Stimulated activated CD4-positive, alpha-beta T cell treated with anti-CD3 and anti-CD28 coated beads, TNF-alpha, amount 100 ng/mL, for 4 hours (primary cell): ENCODE results near the gene MALSU1.
"Not testable (repeated sequence)": the region's sequence is repeated elsewhere in the genome, so short reads cannot be mapped to it uniquely, and the experiment has no call there.

Source experiments
- DNase-seq, 3 experiments: peaks; one replicate each; pipeline ENCODE4 v3.0.0-alpha.2; 2020; ENCODE audit warnings: low read depth in 3 of 3

MALSU1 gene

DNA sequence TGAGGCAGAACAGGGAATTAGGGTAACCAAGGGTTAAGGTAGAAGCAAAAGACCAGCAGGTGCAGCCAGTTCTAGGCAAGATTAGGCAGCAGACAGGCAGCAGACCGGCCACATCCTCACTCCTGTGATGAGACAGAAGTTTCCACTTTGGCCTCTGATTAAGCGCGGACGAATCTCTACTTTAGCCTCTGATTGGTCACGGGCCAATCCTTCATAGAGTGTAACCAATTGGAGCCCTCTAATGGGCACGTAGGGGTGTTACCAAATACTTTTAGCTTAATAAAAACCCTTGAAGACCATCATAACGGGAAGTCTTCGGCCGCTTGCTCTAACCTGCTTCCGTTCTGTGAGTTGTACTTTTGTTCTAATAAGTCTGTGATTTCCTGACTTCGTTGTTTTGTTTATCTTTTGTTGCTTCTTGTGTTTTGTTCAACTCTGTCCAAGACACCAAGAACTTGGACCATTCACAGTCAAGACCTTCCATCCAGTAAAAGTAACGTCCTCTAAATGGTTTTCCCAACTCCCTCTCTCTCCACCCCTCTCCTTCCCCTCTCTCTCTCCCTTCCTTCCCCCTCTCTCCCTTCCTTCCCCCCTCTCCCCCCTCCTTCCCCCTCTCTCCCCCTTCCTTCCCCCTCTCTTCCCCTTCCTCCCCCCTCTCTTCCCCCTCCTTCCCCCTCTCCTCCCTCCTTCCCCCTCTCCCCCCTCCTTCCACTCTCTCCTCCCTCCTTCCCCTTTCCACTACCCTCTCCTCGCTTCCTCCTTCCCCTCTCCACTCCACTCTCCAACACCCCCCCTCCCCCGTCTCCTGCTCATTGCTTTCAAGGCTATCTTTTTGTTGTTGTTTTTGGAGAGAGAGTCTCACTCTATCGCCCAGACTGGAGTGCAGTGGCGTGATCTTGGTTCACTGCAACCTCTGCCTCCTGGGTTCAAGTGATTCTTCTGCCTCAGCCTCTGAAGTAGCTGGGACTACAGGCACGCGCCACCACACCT, 13.2 kb upstream of the MALSU1 start:
- no peak for DNase-seq

DNA sequence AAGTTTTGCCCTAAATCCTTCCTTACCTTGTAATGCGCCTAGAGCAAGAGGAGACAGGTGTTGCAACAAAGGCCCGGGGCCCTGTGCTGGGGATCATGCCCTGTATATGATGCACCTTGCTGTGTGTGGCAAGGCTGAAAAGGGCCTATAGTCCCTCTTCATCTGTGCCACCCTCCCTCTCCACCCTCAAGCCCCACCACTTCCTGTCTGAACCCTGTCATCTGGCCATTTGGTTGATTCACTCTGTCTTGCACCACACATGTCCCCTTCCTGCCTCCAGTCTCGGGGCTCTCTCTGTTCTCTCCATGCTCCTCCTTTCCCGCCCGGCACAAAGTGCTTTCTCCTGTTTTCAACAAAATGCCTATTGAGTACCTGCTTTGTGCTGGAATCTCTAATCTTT, 11.5 kb upstream of the MALSU1 start:
- DNase-seq = no peak

DNA sequence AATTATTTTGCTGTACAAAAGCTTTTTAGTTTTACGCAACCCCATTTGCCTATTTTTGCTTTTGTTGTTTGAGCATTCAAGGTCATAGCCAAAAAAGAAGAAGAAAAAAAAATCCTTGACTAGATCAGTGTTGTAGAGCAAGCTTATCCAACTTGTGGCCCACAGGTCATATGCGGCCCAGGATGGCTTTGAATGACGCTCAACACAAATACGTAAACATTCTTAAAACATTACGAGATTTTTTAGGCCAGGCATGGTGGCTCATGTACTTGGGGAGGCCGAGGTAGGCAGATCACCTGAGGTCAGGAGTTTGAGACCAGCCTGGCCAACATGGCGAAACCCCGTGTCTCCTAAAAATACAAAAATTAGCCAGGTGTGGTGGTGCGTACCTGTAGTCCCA, 8.1 kb upstream of the MALSU1 start:
- DNase-seq = no peak

DNA sequence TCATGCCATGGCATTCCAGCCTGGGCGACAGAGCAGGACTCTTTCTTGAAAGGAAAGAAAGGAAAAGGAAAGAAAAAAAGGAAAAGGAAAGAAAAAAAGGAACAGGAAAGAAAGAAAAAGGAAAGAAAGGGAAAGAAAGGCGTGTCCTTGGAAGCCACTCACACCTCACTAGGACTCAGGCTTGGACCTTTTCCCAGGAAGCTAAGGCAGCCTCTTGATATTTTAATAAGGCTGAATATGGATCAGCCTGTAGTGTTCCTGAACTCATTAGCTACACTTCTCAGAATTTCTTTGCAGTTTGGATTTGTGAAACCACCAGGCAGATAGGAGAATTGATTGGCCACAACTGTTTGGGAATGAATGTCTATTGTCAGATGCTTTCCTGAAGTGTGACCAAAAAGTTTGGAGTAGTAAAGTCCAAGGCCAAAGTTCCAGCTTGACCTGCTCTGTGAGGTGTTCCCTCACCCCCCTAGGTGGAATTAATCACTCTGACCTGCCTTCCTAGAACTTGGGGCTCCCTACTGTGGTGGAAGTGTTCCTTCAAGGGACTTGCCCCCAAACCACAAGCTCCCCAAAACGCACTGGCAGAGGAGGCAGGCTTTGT, 7.1 kb upstream of the MALSU1 start:
- DNase-seq = no peak

DNA sequence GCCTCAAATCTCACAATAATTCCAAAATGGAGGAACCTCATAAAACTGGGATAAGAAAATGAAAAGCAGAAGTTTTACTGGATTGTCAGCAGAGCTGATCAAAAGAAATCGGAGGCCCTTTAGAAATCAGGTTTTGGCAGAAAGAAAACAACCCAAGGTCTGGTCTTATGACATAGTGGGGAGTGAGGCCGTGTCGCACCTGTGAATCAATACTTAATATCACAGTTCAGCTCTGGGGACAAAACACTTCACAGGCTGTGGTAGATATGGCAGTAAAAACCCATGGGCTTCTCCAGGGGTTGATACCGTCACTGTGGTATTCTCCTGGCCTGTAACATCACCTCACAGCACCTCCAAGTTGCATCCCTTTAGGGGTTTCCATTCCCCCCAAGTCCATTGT, 6.5 kb upstream of the MALSU1 start:
- no peak for DNase-seq

DNA sequence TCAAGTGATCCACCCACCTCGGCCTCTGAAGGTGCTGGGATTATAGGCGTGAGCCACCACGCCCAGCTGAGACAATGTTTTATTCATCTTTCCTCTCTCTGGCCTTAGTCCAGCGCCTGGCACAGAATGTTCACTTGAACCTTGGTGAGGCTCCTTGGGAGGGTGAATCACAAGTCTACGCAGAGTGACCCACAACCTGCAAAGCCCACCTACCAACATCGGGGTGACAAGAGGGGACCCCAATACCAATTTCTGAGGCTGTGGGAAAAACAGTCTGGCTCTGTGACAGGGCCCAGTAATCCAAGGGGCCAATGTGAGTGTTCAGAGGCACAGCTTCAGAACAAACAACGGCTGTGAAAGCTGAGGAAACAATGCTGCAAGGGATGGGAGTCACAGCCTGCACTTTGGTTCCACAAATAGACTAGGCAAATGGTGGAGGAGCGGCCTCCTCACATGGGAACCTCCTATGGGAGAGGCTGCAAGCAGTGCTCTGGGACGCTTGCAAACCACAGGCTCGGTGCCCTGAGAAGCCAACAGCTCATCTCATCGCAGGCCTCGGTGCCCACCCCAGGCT, 5.6 kb upstream of the MALSU1 start:
- no peak for DNase-seq

DNA sequence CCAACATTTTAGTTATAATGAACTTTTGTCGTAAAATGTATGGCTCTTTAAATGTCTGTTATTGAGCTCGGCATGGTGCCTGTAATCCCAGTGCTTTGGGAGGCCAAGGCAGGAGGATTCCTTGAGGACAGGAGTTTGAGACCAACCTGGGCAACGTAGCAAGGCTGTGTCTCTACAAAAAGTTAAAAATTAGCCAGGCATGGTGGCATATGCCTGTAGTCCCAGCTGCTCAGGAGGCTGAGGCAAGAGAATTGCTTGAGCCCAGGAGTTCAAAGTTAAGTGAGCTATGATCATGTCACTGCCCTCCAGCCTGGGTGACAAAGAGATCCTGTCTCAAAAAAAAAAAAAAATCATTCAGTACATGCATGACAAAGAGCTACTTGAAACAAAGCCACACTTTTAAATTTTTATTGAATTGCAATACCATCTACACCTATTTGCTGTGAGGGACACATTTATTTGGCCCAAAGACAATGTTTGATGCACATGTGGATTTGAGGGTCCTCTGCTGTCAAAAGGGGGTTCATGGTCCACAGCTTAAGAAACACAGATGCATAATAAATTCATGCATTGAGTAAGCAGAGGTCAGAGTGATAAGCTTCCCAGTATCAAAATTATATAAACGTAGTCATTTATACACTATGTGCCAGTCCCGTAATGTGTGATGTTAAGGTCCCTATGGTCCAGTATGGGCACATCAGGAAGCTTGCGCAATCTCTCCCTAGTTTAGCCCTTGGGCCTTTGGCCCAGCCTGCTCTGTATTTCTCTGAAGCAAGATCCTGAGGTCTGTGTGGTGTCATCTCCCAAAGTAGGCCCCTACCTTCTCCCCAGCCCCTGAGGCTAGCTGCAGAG, 4.4 kb upstream of the MALSU1 start:
- no peak for DNase-seq

DNA sequence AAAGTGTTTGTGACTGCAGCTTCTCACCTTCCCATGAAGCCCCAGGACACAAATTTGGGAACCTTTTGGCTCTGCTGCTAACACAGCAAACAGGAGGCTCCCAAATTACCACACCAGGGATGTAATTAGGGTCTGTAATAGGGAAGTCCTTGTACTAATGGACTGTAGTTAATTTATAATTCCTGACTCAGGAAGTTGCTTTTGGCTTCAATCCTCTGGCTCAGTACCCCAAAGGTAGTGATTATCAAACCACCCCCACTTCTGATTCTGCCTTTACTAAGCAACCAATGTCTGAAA, 3.8 kb upstream of the MALSU1 start:
- no peak for DNase-seq

DNA sequence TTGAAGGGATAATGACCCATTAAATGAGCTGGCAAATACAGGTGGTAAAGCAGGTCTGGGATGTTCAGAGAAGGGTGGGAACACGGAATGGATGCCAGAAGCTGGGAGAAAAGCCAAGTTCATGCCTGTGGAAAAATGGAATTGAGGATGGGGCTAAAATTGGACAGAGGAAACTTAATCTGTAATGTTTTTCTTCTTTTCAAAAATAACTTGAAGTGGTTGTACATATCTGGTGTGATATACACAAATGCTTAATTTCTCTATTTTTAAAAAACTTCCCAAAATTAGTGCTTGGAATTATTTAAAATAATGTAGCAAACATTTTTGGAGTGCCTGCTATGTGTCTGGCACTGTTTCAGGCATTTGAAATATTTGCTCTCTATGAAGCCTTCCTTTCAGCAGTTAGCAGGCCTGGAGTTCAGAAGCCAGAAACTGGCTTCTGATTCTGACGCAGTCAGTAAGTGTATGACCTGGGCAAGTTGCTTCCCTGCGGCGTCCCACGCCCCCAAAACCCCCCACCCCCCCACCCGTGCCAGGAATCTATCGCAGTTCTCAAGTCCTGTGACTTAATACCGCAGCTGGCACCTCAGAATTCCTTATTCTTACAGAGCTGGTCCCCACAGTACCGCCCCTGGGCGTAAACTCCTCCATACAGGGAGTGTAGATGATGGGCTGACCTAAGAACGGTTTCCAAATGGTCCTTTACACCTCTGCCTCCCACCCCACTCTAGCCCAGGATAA, 828 bp upstream of the MALSU1 start:
- no peak for DNase-seq

DNA sequence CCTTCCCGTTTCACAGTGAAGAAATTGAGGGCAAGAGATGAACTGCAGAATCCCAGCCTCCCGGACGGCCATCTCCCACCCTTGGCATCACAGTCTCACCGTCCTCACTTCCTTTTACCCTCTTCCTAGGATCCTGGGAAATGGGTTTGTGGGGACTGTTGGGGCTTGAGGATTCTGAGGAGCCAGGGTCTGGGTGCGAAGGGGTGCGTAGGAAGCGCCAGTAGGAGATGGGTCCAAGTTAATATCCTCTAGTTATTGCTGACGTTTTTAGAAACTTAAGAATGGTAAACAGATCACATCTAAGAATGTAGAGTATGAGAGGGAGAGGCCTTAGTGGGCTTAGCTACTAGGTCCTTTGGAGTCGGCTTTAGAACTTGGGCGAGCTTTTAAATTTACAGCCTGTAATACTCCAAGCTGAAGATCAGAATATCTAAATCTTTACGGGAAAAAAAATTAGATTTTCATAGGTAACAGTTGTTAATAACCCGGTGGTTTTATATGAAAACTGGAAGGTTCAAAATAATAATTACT, 696 bp downstream of the MALSU1 start:
- no peak for DNase-seq

DNA sequence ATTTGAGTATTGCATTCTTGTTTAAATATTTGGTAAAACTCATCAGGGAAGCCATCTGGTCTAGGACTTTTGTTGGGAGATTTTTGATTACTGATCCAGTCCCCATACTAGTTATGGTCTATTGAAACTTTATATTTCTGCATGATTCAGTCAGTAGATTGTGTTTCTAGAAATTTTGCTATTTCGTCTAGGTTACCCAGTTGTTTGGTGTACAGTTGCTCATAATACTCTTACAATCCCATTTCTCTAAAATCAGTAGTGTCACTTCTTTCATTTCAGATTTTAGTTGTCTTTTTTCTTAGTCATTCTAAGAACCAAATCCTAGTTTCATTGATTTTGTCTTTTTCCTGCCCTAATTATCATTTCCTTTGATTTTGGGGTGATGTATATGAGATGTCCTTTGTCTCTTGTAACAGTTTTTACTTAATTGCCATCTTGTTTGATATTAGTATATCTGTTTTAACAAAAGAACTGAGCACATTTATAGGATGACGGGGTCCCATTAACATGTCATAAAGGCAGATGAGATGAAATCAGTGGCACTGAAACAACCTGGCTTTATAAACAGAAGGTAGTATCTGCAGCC, 7.9 kb downstream of the MALSU1 start:
- DNase-seq = no peak

DNA sequence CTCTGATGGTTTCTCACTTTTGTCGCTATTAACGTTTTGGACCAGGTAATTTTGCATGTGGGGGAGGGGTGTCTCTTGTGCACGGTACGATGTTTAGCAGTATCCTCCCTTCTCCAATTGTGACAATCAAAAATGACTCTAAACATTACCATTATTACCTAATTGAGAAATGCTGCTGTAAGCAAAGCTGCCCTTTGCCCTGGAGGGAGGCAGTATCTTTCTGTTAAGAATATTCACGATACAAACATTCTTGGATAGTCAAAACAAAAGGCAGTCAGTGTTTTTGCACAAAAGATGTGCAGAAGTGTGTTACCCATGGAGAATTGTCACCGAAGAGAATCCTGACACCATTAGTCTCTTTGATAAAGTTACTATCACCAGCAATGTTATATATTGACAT, 9.6 kb downstream of the MALSU1 start:
- DNase-seq = no peak

DNA sequence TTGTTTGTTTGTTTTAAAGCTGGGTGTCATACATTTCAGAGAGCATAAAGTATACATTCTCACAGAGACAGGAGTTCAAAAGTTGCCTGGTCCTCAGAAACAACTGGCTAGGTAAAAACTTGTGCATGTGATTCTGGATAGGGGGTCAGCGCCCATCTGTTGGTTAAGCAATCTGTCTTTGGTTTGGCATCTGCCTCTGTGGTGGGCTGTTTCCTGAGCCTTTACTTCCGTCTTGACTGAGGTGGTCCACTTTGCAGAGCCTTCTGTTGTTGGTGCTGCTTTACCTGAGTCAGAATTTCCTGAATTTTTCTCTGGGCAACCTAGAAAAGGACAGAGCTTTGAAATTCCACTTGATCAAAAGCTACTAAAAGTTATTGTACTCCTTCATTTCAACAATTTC, 13.0 kb downstream of the MALSU1 start:
- DNase-seq = not testable (repeated sequence)

DNA sequence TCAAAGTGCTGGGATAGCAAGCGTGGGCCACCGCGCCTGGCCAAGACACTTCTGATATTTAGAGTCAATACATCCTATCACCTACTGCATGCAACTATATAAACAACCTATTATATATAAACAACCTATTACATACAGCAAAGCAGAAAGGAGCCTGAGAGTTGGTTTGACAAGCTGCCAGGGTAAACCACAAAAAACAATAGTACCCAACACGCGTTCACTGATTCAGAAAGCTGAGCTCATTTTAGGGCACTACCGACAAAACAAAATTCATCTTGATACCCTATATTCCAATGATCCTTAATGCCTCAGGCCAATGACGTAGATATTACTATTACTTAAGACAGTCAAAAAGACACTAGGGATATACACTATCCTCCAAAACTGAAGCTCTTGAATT, 16.2 kb downstream of the MALSU1 start:
- DNase-seq = no peak

DNA sequence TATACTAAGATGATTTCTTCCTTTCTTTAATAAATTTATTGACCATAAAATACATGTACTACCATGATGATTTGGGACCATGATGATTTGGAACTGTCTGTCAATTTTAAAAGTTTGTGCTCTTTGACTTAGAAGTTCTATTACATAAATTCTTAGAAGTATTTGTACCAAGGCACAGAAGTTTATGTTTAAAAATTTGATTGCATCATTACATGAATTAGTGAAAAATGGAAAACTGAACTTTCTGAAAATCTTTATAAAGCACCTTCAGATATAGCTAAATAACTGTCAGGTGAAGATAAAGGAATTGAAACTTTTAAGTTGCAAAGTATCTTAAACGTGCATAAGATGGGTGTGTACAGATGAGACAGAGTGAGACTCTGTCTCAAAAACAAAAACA, 32.0 kb downstream of the MALSU1 start:
- DNase-seq = no peak

DNA sequence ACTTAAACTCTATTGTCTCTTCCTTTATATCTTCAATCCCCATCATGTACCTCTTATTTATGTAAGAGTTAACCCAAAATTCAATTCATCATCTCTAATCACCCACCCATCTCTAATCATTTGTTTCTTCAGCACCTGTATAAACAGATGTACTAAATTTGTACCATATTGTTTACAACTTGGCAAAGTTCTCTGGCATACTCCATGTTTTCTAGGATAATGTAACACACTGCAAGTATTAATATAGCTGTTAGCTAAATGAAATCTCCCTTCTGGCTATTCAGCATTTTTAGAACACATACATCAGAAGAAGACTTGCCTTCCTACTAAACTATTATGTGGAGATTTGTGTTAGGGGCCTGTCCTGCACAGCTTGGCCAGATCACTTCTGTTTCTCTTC, 33.1 kb downstream of the MALSU1 start:
- DNase-seq = no peak

DNA sequence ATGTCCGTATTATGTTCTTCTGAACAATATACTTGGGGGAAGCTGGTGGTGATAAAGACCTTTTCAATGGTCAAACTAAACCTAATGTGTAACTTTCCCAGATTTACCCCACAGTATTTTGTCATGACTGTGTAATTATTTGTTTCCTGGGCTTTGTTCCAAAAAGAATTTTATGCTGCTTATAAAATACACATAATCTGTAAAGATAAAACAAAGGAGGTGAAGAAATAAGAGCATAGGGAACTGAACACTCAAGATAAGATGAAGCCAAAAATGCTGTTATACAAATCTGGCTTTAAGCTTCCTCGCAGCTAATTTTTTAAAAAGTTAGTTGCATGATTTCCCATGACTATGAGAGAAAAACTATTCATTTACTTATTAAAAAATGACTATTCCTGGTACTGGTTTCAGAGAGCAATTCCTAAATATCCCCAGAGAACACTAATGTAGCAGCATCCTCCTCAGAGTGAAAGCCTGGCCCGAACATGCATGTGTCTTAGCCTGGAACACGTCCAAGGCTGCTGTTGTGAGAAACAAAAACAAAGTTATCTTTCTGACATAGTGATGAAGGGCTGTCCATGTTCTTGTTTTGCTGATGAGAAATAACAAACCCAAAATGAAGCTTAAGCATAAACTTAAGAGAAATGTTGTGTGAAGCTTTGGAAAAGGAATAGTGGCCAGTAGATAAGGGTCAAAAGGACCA, 33.9 kb downstream of the MALSU1 start:
- no peak for DNase-seq

DNA sequence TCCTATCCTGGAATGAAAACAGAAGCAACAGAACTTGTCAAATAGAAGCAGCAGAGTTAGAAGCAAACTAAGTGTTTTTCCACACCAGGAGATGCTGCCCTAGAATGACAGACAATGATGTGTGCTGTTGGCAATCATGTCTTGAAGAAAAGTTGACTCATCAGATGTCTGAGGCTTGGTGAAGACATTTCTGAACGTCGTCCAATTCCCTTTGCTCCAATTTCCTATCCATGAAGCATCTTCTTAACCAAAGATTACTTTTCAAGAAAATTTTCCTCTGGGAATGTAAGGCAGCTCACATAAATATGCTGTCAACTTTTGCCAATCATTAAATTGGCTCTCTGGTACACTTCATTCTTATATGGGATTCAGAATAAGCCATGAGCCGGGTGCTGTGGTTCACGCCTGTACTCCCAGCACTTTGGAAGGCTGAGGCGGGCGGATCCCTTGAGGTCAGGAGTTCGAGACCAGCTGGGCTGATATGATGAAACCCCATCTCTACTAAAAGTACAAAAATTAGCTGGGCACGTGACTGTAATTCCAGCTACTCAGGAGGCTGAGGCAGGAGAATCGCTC, 34.6 kb downstream of the MALSU1 start:
- DNase-seq = no peak

DNA sequence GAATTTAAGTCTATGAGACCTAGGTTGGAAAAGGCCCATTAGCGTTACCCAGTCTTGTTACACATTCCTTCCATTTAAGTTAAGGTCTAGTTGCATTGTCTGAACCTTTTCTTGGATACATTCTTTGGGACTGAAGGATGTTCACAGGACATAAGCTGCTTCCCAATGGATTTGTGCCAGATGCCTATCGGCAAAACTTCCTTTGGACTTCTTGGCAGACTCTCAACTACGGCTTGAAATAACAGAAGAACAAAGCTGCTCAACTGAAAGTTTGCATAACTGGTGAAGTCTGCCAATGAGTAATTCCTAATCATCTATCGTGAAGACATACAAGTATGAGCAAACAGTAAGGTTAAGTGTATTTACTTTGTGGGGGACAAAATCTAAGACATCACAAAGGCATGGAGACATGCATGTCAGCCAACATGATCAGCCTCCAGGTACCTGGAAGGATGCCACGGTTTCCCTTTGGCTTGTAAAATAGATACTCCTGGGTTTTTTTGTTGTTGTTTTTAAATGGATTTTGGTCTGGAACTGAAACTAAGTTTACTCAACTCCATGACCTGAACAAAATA, 35.4 kb downstream of the MALSU1 start:
- DNase-seq = no peak

DNA sequence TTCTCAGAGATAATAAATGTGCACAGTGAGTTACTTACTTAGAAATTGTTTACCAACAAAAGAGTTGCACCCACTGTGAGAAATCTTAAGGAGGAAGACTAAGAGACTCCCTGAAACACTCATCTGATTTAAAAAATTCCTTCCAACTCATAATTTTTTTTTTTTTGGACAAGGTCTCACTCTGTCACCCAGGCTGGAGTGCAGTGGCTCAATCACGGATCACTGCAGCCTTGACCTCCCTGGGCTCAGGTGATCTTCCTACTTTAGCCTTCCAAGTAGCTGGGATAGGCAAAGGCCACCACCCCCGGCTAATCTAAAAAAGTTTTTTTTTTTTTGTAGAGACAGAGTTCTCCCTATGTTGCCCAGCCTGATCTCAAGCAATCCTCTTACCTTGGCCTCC, 36.0 kb downstream of the MALSU1 start:
- no peak for DNase-seq
